Left cardiac atrium (tissue), 4 donors: ENCODE data around the gene PRPF38B. TPM values are rescaled to one million over a fixed set of nuclear protein-coding genes. Genes with fewer than 3 reads are reported as not detected.
"Not testable (repeated sequence)": the region's sequence is repeated elsewhere in the genome, so short reads cannot be mapped to it uniquely, and the experiment has no call there.

Experiments used
- ATAC-seq, 2 donors: fragments of 200-7000 bp; cut with Tn5 transposase; one replicate each; pipeline ENCODE4 v1.9.1; 2020; ENCODE audit warnings: mild to moderate bottlenecking in 2 of 2, moderate library complexity in 2 of 2
- DNase-seq: peaks from one replicate; pipeline ENCODE4 v3.0.0-alpha.2; 2020
- intact Hi-C, 2 donors: fragments of 100-400 bp; cut with DNase I; formaldehyde crosslinking; loops; one replicate each; pipeline versions ENCODE4 v1.14.1 to v1.15.1; 2022 to 2023
- long read RNA-seq: library from polyadenylated mRNA; unstranded; transcript quantifications from one replicate; pipeline ENCODE4 v2.0.0, GENCODE V29; 2021
- total RNA-seq, 2 donors: library from RNA; stranded (reverse); fragmentation: NEBNext Ultra II Directional; extraction: Animal tissue kit (Norgen Biotek cat#: 25700); gene quantifications; one replicate each; pipeline ENCODE4 v1.2.1, GENCODE V29; 2021
- donor health status: DM: no; HTN: yes; CAD: no.
- donor health status: DM: no; HTN: yes; CAD: no; lungs with severe emphysema.
- donor health status: DM: yes; HTN: yes; CAD: no.
- donor health status: Dilated cardiomyopathy.

Gene PRPF38B
- 10 to 100 TPM; 18.9 to 22.6 TPM for total RNA-seq
- long read RNA-seq, transcript PRPF38B-203 (6 exons, 3,693 nt) = major isoform, 23 of 38 reads
- long read RNA-seq, partial matches to known transcripts = 4 of 38 reads
- long read RNA-seq, other reads (novel, unspliced or antisense) = 10 of 38 reads

GRCh38 chr1:108691942-108692723 is at the start of gene PRPF38B:
Gene PRPF38B (plus strand): TSS chr1:108692310. CDS start chr1:108692592, 282 bp downstream.
- DNase-seq = peak; percentile 96
- intact Hi-C loops = loop anchor here in 1 of 2 donors (5.0 kb wide), 1 partner anchor 55 kb away; the partner anchor contains the start of gene STXBP3
- peak; percentile 99 for ATAC-seq

- peak; percentile 41 for DNase-seq
- ATAC-seq = peak; percentile 64 to 67
- intact Hi-C loops = loop anchor here (1.0 to 5.0 kb wide), 3 partner anchors 81 to 131 kb away; partner anchors contain the start of gene EEIG2 (in 1 of the 2)
Observed at GRCh38 chr1:108643492-108644335, 48.4 kb upstream of the PRPF38B start.

- no peak for DNase-seq
- ATAC-seq = peak in 1 of 2 donors; percentile 33
- intact Hi-C loops = loop anchor here in 1 of 2 donors (5.0 kb wide), 1 partner anchor 83 kb away; the partner anchor contains the start of gene EEIG2
Observed at GRCh38 chr1:108644984-108645383, 47.1 kb upstream of the PRPF38B start.

GRCh38 chr1:108645564-108646184 is 46.4 kb upstream of the PRPF38B start:
- ATAC-seq (no peak), DNase-seq (no peak)
- intact Hi-C loops = no loop called here

- peak in 1 of 2 donors; percentile 5 for ATAC-seq
- intact Hi-C loops = no loop called here
- DNase-seq = no peak
Observed at GRCh38 chr1:108646265-108646647, 45.9 kb upstream of the PRPF38B start.

GRCh38 chr1:108646648-108647269 is 45.4 kb upstream of the PRPF38B start:
- ATAC-seq (peak; percentile 72 to 83), DNase-seq (peak; percentile 81)
- intact Hi-C loops = no loop called here

- DNase-seq (no peak), ATAC-seq (no peak)
- intact Hi-C loops = no loop called here
Observed at GRCh38 chr1:108653431-108654105, 38.5 kb upstream of the PRPF38B start.

GRCh38 chr1:108657356-108658080 is 34.6 kb upstream of the PRPF38B start:
- DNase-seq (no peak), ATAC-seq (no peak)
- intact Hi-C loops = no loop called here

- peak; percentile 78 for DNase-seq
- peak; percentile 85 to 93 for ATAC-seq
- intact Hi-C loops = no loop called here
Observed at GRCh38 chr1:108661030-108661609, 31.0 kb upstream of the PRPF38B start, which contains the start of gene HENMT1. Gene HENMT1 (minus strand): TSS chr1:108661093. CDS start chr1:108659884, 1,209 bp downstream.

- intact Hi-C loops = no loop called here
- DNase-seq (no peak), ATAC-seq (no peak)
Observed at GRCh38 chr1:108663074-108663473, 29.0 kb upstream of the PRPF38B start.

GRCh38 chr1:108664481-108664880 is 27.6 kb upstream of the PRPF38B start:
- ATAC-seq (no peak), DNase-seq (no peak)
- intact Hi-C loops = no loop called here

- no peak for ATAC-seq
- no peak for DNase-seq
- intact Hi-C loops = no loop called here
Observed at GRCh38 chr1:108665067-108665466, 27.0 kb upstream of the PRPF38B start.

GRCh38 chr1:108665771-108666170 is 26.3 kb upstream of the PRPF38B start:
- intact Hi-C loops = no loop called here
- no peak for ATAC-seq

GRCh38 chr1:108667422-108667821 is 24.7 kb upstream of the PRPF38B start:
- intact Hi-C loops, DNase-seq, ATAC-seq: not testable (repeated sequence)

More at GRCh38 chr1:108665771-108666170, 26.3 kb upstream of the PRPF38B start:
- no peak for DNase-seq

- intact Hi-C loops = no loop called here
- no peak for DNase-seq
- ATAC-seq = no peak
Observed at GRCh38 chr1:108668777-108669176, 23.3 kb upstream of the PRPF38B start.

- DNase-seq (no peak), ATAC-seq (no peak)
- intact Hi-C loops = no loop called here
Observed at GRCh38 chr1:108669679-108670078, 22.4 kb upstream of the PRPF38B start.
